ENCODE data around the gene ZBTB20. TPM values are rescaled to one million over a fixed set of nuclear protein-coding genes. Genes with fewer than 3 reads are reported as not detected.

Gene ZBTB20
- total RNA-seq, 2 donors from 2014 or later = 111 to 189 TPM

DNA sequence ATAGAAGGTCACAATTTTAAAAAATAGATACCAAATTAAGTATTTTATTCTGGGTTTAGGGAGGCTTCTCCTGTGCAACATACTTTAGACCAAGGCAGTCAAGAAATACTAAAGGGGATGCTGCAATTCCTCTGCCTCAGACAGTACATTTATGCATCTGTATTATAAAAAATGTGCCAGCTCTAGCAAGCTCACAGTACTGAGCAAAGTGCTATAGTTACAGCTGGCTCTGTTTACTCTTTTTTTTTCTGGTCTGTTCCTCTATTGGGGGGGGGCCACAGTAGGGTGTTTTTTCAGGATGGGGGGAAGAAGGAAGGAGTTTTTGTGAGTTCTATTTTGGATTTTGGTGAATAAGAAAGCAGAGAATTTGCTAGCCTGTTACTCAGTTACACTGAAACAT is 668.3 kb downstream of the ZBTB20 start:
- intact Hi-C loops (cut with DNase I) = no loop called here
- Histone ChIP-seq H3K27me3 (replicated peaks; ENCODE audit: insufficient read depth) (no peaks in the 10 kb centered on the region), H3K4me1 (replicated peaks) (no peaks in the 10 kb centered on the region), H3K27ac (no peak overlapping the region), H3K9me3 (no peaks in the 10 kb centered on the region), H3K36me3 (no peaks in the 10 kb centered on the region), H3K4me3 (no peak overlapping the region)
- no peak for DNase-seq (ENCODE audit: low spot score)
- TF ChIP-seq, protein P1, sequence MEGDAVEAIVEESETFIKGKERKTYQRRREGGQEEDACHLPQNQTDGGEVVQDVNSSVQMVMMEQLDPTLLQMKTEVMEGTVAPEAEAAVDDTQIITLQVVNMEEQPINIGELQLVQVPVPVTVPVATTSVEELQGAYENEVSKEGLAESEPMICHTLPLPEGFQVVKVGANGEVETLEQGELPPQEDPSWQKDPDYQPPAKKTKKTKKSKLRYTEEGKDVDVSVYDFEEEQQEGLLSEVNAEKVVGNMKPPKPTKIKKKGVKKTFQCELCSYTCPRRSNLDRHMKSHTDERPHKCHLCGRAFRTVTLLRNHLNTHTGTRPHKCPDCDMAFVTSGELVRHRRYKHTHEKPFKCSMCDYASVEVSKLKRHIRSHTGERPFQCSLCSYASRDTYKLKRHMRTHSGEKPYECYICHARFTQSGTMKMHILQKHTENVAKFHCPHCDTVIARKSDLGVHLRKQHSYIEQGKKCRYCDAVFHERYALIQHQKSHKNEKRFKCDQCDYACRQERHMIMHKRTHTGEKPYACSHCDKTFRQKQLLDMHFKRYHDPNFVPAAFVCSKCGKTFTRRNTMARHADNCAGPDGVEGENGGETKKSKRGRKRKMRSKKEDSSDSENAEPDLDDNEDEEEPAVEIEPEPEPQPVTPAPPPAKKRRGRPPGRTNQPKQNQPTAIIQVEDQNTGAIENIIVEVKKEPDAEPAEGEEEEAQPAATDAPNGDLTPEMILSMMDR (IDR thresholded peaks at IDR 0.05) = no peak
- no peak for TF ChIP-seq POLR2AphosphoS5 (IDR thresholded peaks at IDR 0.05)
- no peak for TF ChIP-seq POLR2A (IDR thresholded peaks at IDR 0.05)

DNA sequence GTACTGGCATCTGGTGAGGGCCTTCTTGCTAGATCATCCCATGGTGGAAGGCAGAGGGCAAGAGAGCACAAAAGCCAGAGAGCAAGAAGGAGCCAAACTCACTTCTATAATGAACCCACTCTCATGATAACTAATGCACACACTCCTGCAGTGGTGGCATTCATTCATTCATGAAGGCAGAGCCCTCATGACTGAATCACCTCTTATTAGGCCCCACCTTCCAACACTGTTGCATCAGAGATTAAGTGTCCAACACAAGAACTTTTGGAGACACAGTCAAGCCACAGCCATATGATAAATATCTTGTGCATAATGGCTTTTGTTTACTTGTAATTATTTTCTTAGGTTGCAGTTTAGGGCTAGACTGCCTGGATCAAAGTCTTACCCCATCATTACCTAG is 670.6 kb downstream of the ZBTB20 start:
- Histone ChIP-seq H3K27ac (no peak overlapping the region), H3K9me3 (no peaks in the 10 kb centered on the region), H3K4me3 (no peak overlapping the region), H3K4me1 (replicated peaks) (no peaks in the 10 kb centered on the region), H3K36me3 (no peaks in the 10 kb centered on the region), H3K27me3 (replicated peaks; ENCODE audit: insufficient read depth) (no peaks in the 10 kb centered on the region)
- intact Hi-C loops (cut with DNase I) = no loop called here
- TF ChIP-seq POLR2AphosphoS5 (IDR thresholded peaks at IDR 0.05) = no peak
- TF ChIP-seq, protein P1 (IDR thresholded peaks at IDR 0.05) = no peak
- no peak for TF ChIP-seq POLR2A (IDR thresholded peaks at IDR 0.05)
- no peak for DNase-seq (ENCODE audit: low spot score)

DNA sequence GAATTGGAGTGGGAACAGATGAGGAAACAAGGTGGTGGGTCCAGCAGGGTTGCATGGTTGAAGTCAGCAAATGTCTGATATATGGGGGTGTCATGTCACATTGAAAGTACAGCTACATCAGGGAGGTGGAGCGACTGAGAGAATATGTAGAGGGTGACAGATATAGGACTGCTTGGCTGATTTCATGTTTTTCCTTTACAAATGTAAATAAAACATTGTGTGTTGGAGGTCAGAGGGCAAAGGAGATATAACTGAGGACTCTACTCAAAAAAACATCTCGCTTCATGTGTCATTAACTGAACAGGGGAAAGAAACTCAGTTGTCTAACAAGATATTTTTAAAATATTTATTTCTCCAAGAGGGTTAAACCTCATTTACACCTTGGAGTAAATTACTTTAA is 675.6 kb downstream of the ZBTB20 start:
- H3K9me3 ChIP-seq = no peaks in the 10 kb centered on the region
- intact Hi-C loops (cut with DNase I) = no loop called here
- WGBS = 93% methylated on average over 2 of the region's 2 CpGs
- no peaks in the 10 kb centered on the region for H3K4me1 ChIP-seq (replicated peaks)
- no peak overlapping the region for H3K27ac ChIP-seq
- H3K27me3 ChIP-seq (replicated peaks; ENCODE audit: insufficient read depth) = no peaks in the 10 kb centered on the region
- no peak overlapping the region for H3K4me3 ChIP-seq
- TF ChIP-seq POLR2A (IDR thresholded peaks at IDR 0.05) (no peak), POLR2AphosphoS5 (IDR thresholded peaks at IDR 0.05) (no peak)
- TF ChIP-seq, protein P1 (IDR thresholded peaks at IDR 0.05) = no peak
- H3K36me3 ChIP-seq = no peaks in the 10 kb centered on the region
- no peak for DNase-seq (ENCODE audit: low spot score)

DNA sequence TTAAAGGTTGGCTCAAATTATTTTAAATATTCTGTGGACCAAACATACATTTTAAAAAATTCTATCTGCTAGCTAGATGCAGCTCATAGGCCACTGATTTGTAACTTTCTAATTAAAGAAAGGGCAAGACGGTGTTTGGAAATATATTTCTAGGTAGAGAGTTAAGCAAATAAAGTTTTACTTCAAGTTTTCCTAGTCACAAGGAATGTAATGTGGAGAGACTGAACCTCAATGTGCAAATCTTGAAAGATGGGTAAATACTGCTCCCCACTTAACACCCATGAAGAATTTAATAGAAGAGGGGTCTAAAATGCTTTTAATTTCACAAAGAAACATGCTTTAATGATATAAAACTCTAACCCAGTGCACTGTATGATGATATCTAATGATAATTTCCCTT is 678.0 kb downstream of the ZBTB20 start:
- Histone ChIP-seq H3K9me3 (no peaks in the 10 kb centered on the region), H3K36me3 (no peaks in the 10 kb centered on the region), H3K4me1 (replicated peaks) (no peaks in the 10 kb centered on the region), H3K27ac (no peak overlapping the region), H3K27me3 (replicated peaks; ENCODE audit: insufficient read depth) (no peaks in the 10 kb centered on the region), H3K4me3 (no peak overlapping the region)
- no peak for TF ChIP-seq POLR2AphosphoS5 (IDR thresholded peaks at IDR 0.05)
- TF ChIP-seq POLR2A (IDR thresholded peaks at IDR 0.05) = no peak
- TF ChIP-seq, protein P1 (IDR thresholded peaks at IDR 0.05) = no peak
- intact Hi-C loops (cut with DNase I) = no loop called here
- WGBS = 78% methylated on average over 1 of the region's 1 CpG
- no peak for DNase-seq (ENCODE audit: low spot score)

DNA sequence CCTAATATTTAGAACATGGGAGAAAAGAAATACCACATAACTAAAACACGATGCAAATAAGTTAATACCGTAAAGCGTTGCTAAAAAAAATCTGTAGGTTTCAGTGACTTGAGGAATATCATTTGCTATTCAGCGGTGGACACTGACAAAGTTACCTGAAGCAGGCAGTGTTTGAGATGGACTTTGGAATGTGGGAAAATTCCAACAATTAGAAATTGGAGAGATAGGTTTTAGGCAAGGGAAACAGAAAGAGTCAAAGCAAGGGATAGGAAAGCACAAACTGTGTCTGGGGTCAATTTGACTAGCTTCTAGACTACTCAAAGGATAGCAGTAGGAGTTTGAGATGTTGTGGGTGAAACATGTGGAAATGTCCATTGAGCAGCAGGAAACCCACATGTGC is 680.3 kb downstream of the ZBTB20 start:
- Histone ChIP-seq H3K27ac (no peak overlapping the region), H3K27me3 (replicated peaks; ENCODE audit: insufficient read depth) (no peaks in the 10 kb centered on the region), H3K36me3 (no peaks in the 10 kb centered on the region), H3K4me3 (no peak overlapping the region), H3K4me1 (replicated peaks) (no peaks in the 10 kb centered on the region), H3K9me3 (no peaks in the 10 kb centered on the region)
- WGBS = 97% methylated on average over 4 of the region's 4 CpGs
- DNase-seq (ENCODE audit: low spot score) = no peak
- no peak for TF ChIP-seq POLR2AphosphoS5 (IDR thresholded peaks at IDR 0.05)
- TF ChIP-seq, protein P1 (IDR thresholded peaks at IDR 0.05) = no peak
- TF ChIP-seq POLR2A (IDR thresholded peaks at IDR 0.05) = no peak
- intact Hi-C loops (cut with DNase I) = no loop called here
